Cardiac fibroblast (primary cell): ENCODE results near the gene OR7G3.

Experiments used
- DNase-seq, 2 donors: peaks; one replicate each; pipeline versions ENCODE4 v3.0.0 to v3.0.0-alpha.2; 2010; ENCODE audit warnings: low read depth in 2 of 2
- H3K4me3 ChIP-seq, 2 donors: replicated peaks in 1 of 2; 1 replicate in 1 of 2; 2 replicates in 1 of 2; pipeline ENCODE4 v1.5.1; 2011; ENCODE audit warnings: low read depth in 2 of 2, low read length in 2 of 2, mild to moderate bottlenecking in 2 of 2, moderate library complexity in 1 of 2
- CTCF ChIP-seq: IDR thresholded peaks from one replicate; pipeline ENCODE4 v1.5.1; 2011; ENCODE audit warnings: low read depth, mild to moderate bottlenecking, low read length, inconsistent platforms

The OR7G3 gene

GRCh38 chr19:9144920-9145319, 18.2 kb upstream of the OR7G3 start:
- no peak for TF ChIP-seq CTCF
- peak in 1 of 2 donors; percentile 13 for DNase-seq

GRCh38 chr19:9140159-9140874, 13.6 kb upstream of the OR7G3 start, which contains the start of gene ZNF317:
TSS of gene ZNF317 (plus strand) at chr19:9140397. CDS start at chr19:9156017, 15,620 bp downstream.
- TF ChIP-seq CTCF: no peak

More at GRCh38 chr19:9144920-9145319, 18.2 kb upstream of the OR7G3 start:
- no peak overlapping the region for H3K4me3 ChIP-seq

GRCh38 chr19:9139609-9140158, 12.9 kb upstream of the OR7G3 start:
- H3K4me3 ChIP-seq: peak overlapping the region; percentile 88 to 97
- DNase-seq: peak in 1 of 2 donors; percentile 5
- no peak for TF ChIP-seq CTCF

More at GRCh38 chr19:9140159-9140874, 13.6 kb upstream of the OR7G3 start, which contains the start of gene ZNF317:
- H3K4me3 ChIP-seq: peak within 1 kb of the TSS; percentile 88 to 97
- DNase-seq: peak; percentile 93 to 94

- TF ChIP-seq CTCF: no peak
- H3K4me3 ChIP-seq: no peak overlapping the region
- DNase-seq: no peak
Observed at GRCh38 chr19:9132422-9132821, 5.7 kb upstream of the OR7G3 start.

GRCh38 chr19:9130965-9131364, 4.2 kb upstream of the OR7G3 start:
- no peak for TF ChIP-seq CTCF
- H3K4me3 ChIP-seq: no peak overlapping the region
- no peak for DNase-seq

GRCh38 chr19:9128171-9128570, 1.4 kb upstream of the OR7G3 start:
- peak; percentile 57 to 66 for DNase-seq
- H3K4me3 ChIP-seq: no peak overlapping the region
- TF ChIP-seq CTCF: no peak
